Prostate gland (tissue), 2 donors: ENCODE measurements around the gene BRSK2.

Experiments
- CTCF ChIP-seq, 4 experiments: fragments of 200-600 bp in 2 of 4; fragments of 450-650 bp in 2 of 4; sonication (generic) in 2 of 4; IDR thresholded peaks; 1 replicate in 3 of 4; 2 replicates in 1 of 4; pipeline ENCODE4 v1.5.1; 2016 to 2019; ENCODE audit warnings: antibody characterized with exemption in 4 of 4, mild to moderate bottlenecking in 2 of 4, moderate library complexity in 2 of 4
- POLR2A ChIP-seq: fragments of 450-650 bp; IDR thresholded peaks from one replicate; pipeline ENCODE4 v1.6.1; 2016; ENCODE audit warnings: antibody characterized with exemption, mild to moderate bottlenecking
- POLR2AphosphoS5 ChIP-seq: sonication (generic); formaldehyde crosslinking; IDR thresholded peaks from one replicate; pipeline ENCODE4 v1.6.1; 2017; ENCODE audit warnings: antibody characterized with exemption

DNA sequence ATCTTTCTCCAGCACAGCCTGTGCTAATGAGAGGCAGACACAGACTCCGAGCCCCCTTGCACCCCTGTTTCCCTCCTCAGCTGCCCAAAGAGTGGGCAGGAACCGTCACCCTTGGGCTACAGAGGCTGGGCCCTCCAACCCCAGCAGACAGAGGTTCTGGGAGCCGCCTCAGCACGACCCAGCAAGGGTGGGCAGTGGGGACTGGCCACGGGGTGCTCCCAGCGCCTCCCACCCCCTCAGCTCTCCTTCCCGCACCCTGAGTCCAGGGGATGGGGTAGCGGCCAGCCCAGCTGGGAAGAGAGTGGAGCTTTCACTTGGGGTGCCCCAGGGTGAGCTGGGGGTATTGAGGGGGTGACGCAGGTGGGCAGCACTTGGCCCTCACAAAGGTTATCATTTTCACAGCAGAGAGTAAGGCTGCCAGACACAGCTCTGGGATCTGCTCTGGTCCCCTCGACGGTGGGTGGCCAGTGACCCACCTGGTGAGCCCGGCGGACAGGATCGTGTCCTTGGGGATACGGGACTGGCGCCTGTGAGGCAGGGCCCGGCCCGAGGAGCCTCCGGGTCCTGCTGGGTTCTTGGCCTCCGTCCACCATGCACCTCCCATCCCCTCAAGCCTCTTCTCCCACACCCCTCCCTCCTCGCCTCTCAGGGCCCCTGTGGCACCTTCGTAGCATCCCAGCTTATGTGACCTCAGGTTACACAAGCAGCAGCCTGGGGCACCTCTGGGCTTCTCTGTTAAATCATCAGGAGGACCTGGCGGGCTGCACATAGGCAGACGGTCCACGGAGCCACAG lies 14.4 kb upstream of the BRSK2 start:
- TF ChIP-seq CTCF (IDR thresholded peaks at IDR 0.05), result no peak
- TF ChIP-seq POLR2AphosphoS5, result no peak
- TF ChIP-seq POLR2A, result no peak
